Endodermal cell (in vitro differentiated cells): ENCODE measurements around the gene TFAP2A. TPM values are rescaled to one million over a fixed set of nuclear protein-coding genes. Genes with fewer than 3 reads are reported as not detected.

ENCODE experiments used
- DNase-seq: peaks from one replicate; pipeline ENCODE4 v3.0.0-alpha.2; 2017
- H3K27ac ChIP-seq: 2 replicates; pipeline ENCODE4 v1.5.1; 2013; ENCODE audit warnings: mild to moderate bottlenecking, low read depth, low read length, moderate library complexity
- H3K27me3 ChIP-seq: 2 replicates; pipeline ENCODE4 v1.6.1; 2013; ENCODE audit warnings: mild to moderate bottlenecking, low read length, moderate library complexity; ENCODE audit not compliant: insufficient read depth, control insufficient read depth, poor library complexity, severe bottlenecking
- H3K36me3 ChIP-seq: 2 replicates; pipeline ENCODE4 v1.7.0; 2013; ENCODE audit warnings: mild to moderate bottlenecking, low read length, moderate library complexity; ENCODE audit not compliant: control insufficient read depth, insufficient read depth
- H3K4me1 ChIP-seq: one replicate; pipeline ENCODE4 v1.7.0; 2013; ENCODE audit warnings: low read length; ENCODE audit not compliant: control insufficient read depth, insufficient read depth
- H3K4me3 ChIP-seq: 2 replicates; pipeline ENCODE4 v1.5.1; 2013; ENCODE audit warnings: mild to moderate bottlenecking, low read length, moderate library complexity
- H3K9ac ChIP-seq: 2 replicates; pipeline ENCODE4 v1.6.1; 2013; ENCODE audit warnings: mild to moderate bottlenecking, low read length, moderate library complexity; ENCODE audit not compliant: poor library complexity, severe bottlenecking; ENCODE audit errors: extremely low read depth
- H3K9me3 ChIP-seq: 2 replicates; pipeline ENCODE4 v1.6.1; 2013; ENCODE audit warnings: mild to moderate bottlenecking, low read length, moderate library complexity; ENCODE audit not compliant: control insufficient read depth
- H3K27ac Mint-ChIP-seq: 2 replicates; pipeline ENCODE4 v1.8.0; 2020; ENCODE audit warnings: mixed read lengths
- H3K27me3 Mint-ChIP-seq: 2 replicates; pipeline ENCODE4 v1.8.0; 2021; ENCODE audit warnings: mild to moderate bottlenecking, mixed read lengths; ENCODE audit not compliant: insufficient read depth
- H3K36me3 Mint-ChIP-seq: 2 replicates; pipeline ENCODE4 v1.8.0; 2020; ENCODE audit warnings: low read depth, mixed read lengths
- H3K4me1 Mint-ChIP-seq: 2 replicates; pipeline ENCODE4 v1.8.0; 2020; ENCODE audit warnings: mixed read lengths
- H3K4me3 Mint-ChIP-seq: 2 replicates; pipeline ENCODE4 v1.8.0; 2020; ENCODE audit warnings: mild to moderate bottlenecking, moderate library complexity, mixed read lengths
- H3K9me3 Mint-ChIP-seq: 2 replicates; pipeline ENCODE4 v1.8.0; 2020; ENCODE audit warnings: mild to moderate bottlenecking, mixed read lengths
- CTCF ChIP-seq: fragments of 200-600 bp; sonication (generic); conservative IDR thresholded peaks from 2 replicates; pipeline ENCODE4 v1.5.0; 2021; ENCODE audit warnings: antibody characterized with exemption, mild to moderate bottlenecking
- WGBS, 2 experiments: methylation state at CpG; one replicate each; pipeline versions ENCODE4 v1.1.5 to v1.1.7; 2013; ENCODE audit warnings: missing lambda C conversion rate in 2 of 2, mixed read lengths in 1 of 2; ENCODE audit not compliant: insufficient coverage in 1 of 2, insufficient read length in 1 of 2; 5-methylcytosine and 5-hydroxymethylcytosine counted together
- total RNA-seq, 2 donors: library from RNA; stranded (reverse); fragmentation: NEBNext Ultra II Directional in 1 of 2; extraction: Animal tissue kit (Norgen Biotek cat#: 25700) in 1 of 2; gene quantifications; 2 replicates in 1 of 2; 3 replicates in 1 of 2; pipeline ENCODE4 v1.2.1, GENCODE V29; 2021

The TFAP2A gene
- total RNA-seq, 2 donors from 2014 or later, result 0.51 to 0.69 TPM

DNA sequence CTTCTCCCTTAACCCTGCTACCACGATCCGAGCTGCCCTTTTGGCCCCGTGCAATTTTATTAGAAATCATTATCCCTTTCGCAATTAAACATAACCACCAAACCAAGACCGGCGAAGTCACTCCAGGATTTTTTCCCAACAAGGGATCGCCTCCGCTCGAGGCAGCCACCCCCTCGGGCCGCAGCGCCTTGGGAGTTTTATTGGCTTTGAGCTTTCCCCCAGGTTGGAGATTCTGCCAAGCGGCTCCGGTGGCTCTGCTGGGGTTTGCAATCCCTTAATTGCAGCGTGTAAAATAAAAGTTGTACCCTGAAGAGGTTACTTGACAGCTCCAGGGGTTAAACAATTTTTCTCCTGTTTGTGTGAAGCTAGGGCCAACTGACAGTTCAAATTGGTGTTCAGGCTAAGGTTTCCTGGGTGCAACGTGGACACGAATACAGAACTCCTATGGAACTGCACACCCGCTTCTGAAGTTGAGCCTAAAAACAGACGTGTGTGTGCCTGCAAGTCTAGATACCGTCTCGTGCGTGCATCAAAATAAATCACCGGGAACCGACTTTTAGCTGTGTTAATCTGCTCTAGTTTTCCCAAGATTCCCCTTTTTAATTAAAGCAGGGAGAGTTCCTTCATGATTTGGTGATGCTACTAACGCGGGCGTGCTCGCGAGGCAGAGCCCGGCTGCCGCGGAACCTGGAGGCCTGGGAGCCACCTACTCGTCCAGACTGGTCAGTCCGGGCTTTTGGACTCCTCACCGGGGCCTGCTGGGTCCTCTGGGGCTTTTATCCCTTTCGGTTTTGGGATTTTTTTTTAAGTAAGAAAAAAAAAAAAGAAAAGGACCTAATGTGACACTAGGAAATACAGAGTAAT, 975 bp upstream of the TFAP2A start:
- Mint-ChIP-seq H3K4me3 (peak overlapping the region; percentile 56), H3K27me3 (peaks cover 97% of the 10 kb centered on the region), H3K4me1 (peaks cover 54% of the 10 kb centered on the region), H3K9me3 (no peaks in the 10 kb centered on the region), H3K27ac (no peak overlapping the region), H3K36me3 (no peaks in the 10 kb centered on the region)
- 5 to 6% methylated on average over 20 to 36 of the region's 36 CpGs for WGBS, 2 experiments
- H3K27ac ChIP-seq, result no peak overlapping the region
- no peaks in the 10 kb centered on the region for H3K36me3 ChIP-seq
- no peak for DNase-seq
- H3K27me3 ChIP-seq, result peaks cover 100% of the 10 kb centered on the region
- no peaks in the 10 kb centered on the region for H3K9me3 ChIP-seq
- no peak overlapping the region for H3K9ac ChIP-seq
- TF ChIP-seq CTCF, result no peak
- peak overlapping the region; percentile 65 for H3K4me3 ChIP-seq
- peaks cover 8% of the 10 kb centered on the region for H3K4me1 ChIP-seq

GRCh38 chr6:10413850-10414738, 780 bp downstream of the TFAP2A start:
- peaks cover 6% of the 10 kb centered on the region for H3K4me1 ChIP-seq
- TF ChIP-seq CTCF, result peak; percentile 61
- peak overlapping the region; percentile 65 for H3K4me3 ChIP-seq
- no peak overlapping the region for H3K27ac ChIP-seq
- Mint-ChIP-seq H3K27me3 (peaks cover 97% of the 10 kb centered on the region), H3K9me3 (no peaks in the 10 kb centered on the region), H3K4me1 (peaks cover 63% of the 10 kb centered on the region), H3K27ac (no peak overlapping the region), H3K36me3 (no peaks in the 10 kb centered on the region), H3K4me3 (peak overlapping the region; percentile 56)
- H3K36me3 ChIP-seq, result no peaks in the 10 kb centered on the region
- DNase-seq, result peak; percentile 87
- no peaks in the 10 kb centered on the region for H3K9me3 ChIP-seq
- 2% methylated on average over 8 to 37 of the region's 37 CpGs for WGBS, 2 experiments
- peaks cover 100% of the 10 kb centered on the region for H3K27me3 ChIP-seq
- no peak overlapping the region for H3K9ac ChIP-seq

- no peak overlapping the region for H3K9ac ChIP-seq
- WGBS, 2 experiments, result 1 to 6% methylated on average over 7 to 31 of the region's 31 CpGs
- Mint-ChIP-seq H3K4me1 (peaks cover 63% of the 10 kb centered on the region), H3K36me3 (no peaks in the 10 kb centered on the region), H3K27ac (no peak overlapping the region), H3K27me3 (peaks cover 97% of the 10 kb centered on the region), H3K4me3 (peak overlapping the region; percentile 56), H3K9me3 (no peaks in the 10 kb centered on the region)
- no peak for DNase-seq
- no peaks in the 10 kb centered on the region for H3K9me3 ChIP-seq
- H3K4me3 ChIP-seq, result peak overlapping the region; percentile 65
- H3K4me1 ChIP-seq, result peaks cover 6% of the 10 kb centered on the region
- no peaks in the 10 kb centered on the region for H3K36me3 ChIP-seq
- peak overlapping the region; percentile 15 for H3K27ac ChIP-seq
- peaks cover 100% of the 10 kb centered on the region for H3K27me3 ChIP-seq
- TF ChIP-seq CTCF, result no peak
Measured at GRCh38 chr6:10413262-10413849, 1.5 kb downstream of the TFAP2A start.
